UCSD-AML1 (cell line): ENCODE results near the gene CELSR2.

Experiments
- DNase-seq: peaks from one replicate; lab custom pipeline; 2025; ENCODE audit not compliant: unreplicated experiment; lab: John Stamatoyannopoulos, UW

Gene CELSR2

GRCh38 chr1:109251277-109252166 is 2.2 kb downstream of the CELSR2 start:
- DNase-seq = no peak

- DNase-seq = no peak
These were observed 3.0 kb downstream of the CELSR2 start for GRCh38 chr1:109252167-109252892.

- DNase-seq = no peak
These were observed 3.8 kb downstream of the CELSR2 start for GRCh38 chr1:109252893-109253802.

GRCh38 chr1:109253803-109254620 is 4.7 kb downstream of the CELSR2 start:
- no peak for DNase-seq

- no peak for DNase-seq
These were observed 5.3 kb downstream of the CELSR2 start for GRCh38 chr1:109254621-109255096.

- DNase-seq = no peak
These were observed 5.8 kb downstream of the CELSR2 start for GRCh38 chr1:109255097-109255651.

- no peak for DNase-seq
These were observed 6.3 kb downstream of the CELSR2 start for GRCh38 chr1:109255678-109256077.

- no peak for DNase-seq
These were observed 6.7 kb downstream of the CELSR2 start for GRCh38 chr1:109256085-109256484.

GRCh38 chr1:109256971-109257681 is 7.8 kb downstream of the CELSR2 start:
- no peak for DNase-seq

GRCh38 chr1:109257682-109258421 is 8.5 kb downstream of the CELSR2 start:
- DNase-seq = no peak

GRCh38 chr1:109258481-109259466 is 9.4 kb downstream of the CELSR2 start:
- DNase-seq = no peak

GRCh38 chr1:109259674-109260557 is 10.6 kb downstream of the CELSR2 start:
- DNase-seq = no peak

GRCh38 chr1:109261006-109261405 is 11.7 kb downstream of the CELSR2 start:
- no peak for DNase-seq

- DNase-seq = no peak
These were observed 12.2 kb downstream of the CELSR2 start for GRCh38 chr1:109261578-109261977.

- no peak for DNase-seq
These were observed 13.1 kb downstream of the CELSR2 start for GRCh38 chr1:109262231-109263055.

- DNase-seq = no peak
These were observed 13.9 kb downstream of the CELSR2 start for GRCh38 chr1:109263234-109263596.
